Tibial artery (tissue), 4 donors: ENCODE measurements around the gene OR51B5.
"Not testable (repeated sequence)": the region's sequence is repeated elsewhere in the genome, so short reads cannot be mapped to it uniquely, and the experiment has no call there.

ENCODE experiments used
- DNase-seq, 2 donors: peaks; one replicate each; pipeline ENCODE4 v3.0.0-alpha.2; 2019
- H3K27ac ChIP-seq, 2 donors: fragments of 200-600 bp; sonication (generic) in 1 of 2; 1 replicate in 1 of 2; 2 replicates in 1 of 2; pipeline ENCODE4 v1.5.1; 2018 to 2019; ENCODE audit warnings: mild to moderate bottlenecking in 1 of 2
- H3K27me3 ChIP-seq, 2 donors: fragments of 200-600 bp; sonication (generic) in 1 of 2; one replicate each; pipeline versions ENCODE4 v1.5.1 to v1.6.0; 2016 to 2019
- H3K36me3 ChIP-seq, 3 donors: fragments of 200-600 bp; sonication (generic) in 2 of 3; one replicate each; pipeline ENCODE4 v1.5.1; 2016 to 2019; ENCODE audit warnings: mild to moderate bottlenecking in 2 of 3
- H3K4me1 ChIP-seq, 4 donors: fragments of 200-600 bp; sonication (generic) in 2 of 4; 1 replicate in 3 of 4; 2 replicates in 1 of 4; pipeline ENCODE4 v1.5.1; 2016 to 2019
- H3K4me3 ChIP-seq, 2 donors: fragments of 200-600 bp; sonication (generic) in 1 of 2; 1 replicate in 1 of 2; 2 replicates in 1 of 2; pipeline ENCODE4 v1.5.1; 2018 to 2019; ENCODE audit warnings: mild to moderate bottlenecking in 2 of 2
- H3K9me3 ChIP-seq, 3 donors: fragments of 200-600 bp; sonication (generic) in 1 of 3; one replicate each; pipeline ENCODE4 v1.5.1; 2016 to 2019
- intact Hi-C: fragments of 100-400 bp; cut with DNase I; formaldehyde crosslinking; loops from one replicate; pipeline ENCODE4 v1.15.0; 2023; ENCODE audit warnings: low total_unique reads
- TF ChIP-seq, protein P1 (sequence below), 2 experiments: fragments of 200-600 bp in 1 of 2; fragments of 450-650 bp in 1 of 2; IDR thresholded peaks; one replicate each; pipeline ENCODE4 v1.5.1; 2017 to 2019; ENCODE audit warnings: antibody characterized with exemption in 2 of 2, mild to moderate bottlenecking in 1 of 2, moderate library complexity in 1 of 2

Gene OR51B5

DNA sequence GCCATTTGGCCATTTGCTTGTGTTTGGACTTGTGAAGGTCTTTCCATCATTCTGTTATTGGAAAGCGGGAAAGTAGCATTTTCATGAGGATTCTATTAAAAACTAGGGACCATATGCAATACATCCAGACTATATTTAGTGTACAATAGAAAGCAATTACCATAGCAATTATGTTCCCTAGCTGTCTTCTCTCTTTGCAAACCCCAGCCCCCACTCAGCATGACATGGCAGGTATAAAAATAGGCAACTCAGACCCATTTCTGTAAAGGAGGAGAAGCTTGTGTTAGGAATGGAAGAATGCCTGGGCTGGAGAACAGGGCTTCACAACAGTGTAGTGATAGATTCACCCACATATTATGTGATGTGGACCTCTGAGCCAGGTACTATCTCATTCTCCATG is 20.4 kb upstream of the OR51B5 start:
- H3K9me3 ChIP-seq: no peaks in the 10 kb centered on the region
- DNase-seq: no peak
- H3K36me3 ChIP-seq: no peaks in the 10 kb centered on the region
- intact Hi-C loops: no loop called here
- TF ChIP-seq, protein P1, sequence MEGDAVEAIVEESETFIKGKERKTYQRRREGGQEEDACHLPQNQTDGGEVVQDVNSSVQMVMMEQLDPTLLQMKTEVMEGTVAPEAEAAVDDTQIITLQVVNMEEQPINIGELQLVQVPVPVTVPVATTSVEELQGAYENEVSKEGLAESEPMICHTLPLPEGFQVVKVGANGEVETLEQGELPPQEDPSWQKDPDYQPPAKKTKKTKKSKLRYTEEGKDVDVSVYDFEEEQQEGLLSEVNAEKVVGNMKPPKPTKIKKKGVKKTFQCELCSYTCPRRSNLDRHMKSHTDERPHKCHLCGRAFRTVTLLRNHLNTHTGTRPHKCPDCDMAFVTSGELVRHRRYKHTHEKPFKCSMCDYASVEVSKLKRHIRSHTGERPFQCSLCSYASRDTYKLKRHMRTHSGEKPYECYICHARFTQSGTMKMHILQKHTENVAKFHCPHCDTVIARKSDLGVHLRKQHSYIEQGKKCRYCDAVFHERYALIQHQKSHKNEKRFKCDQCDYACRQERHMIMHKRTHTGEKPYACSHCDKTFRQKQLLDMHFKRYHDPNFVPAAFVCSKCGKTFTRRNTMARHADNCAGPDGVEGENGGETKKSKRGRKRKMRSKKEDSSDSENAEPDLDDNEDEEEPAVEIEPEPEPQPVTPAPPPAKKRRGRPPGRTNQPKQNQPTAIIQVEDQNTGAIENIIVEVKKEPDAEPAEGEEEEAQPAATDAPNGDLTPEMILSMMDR (IDR thresholded peaks at IDR 0.05): no peak
- H3K4me1 ChIP-seq: peaks cover 0 to 13% (median 3%) of the 10 kb centered on the region in 4 donors
- H3K4me3 ChIP-seq: no peak overlapping the region
- no peak overlapping the region for H3K27ac ChIP-seq
- H3K27me3 ChIP-seq: no peaks in the 10 kb centered on the region

DNA sequence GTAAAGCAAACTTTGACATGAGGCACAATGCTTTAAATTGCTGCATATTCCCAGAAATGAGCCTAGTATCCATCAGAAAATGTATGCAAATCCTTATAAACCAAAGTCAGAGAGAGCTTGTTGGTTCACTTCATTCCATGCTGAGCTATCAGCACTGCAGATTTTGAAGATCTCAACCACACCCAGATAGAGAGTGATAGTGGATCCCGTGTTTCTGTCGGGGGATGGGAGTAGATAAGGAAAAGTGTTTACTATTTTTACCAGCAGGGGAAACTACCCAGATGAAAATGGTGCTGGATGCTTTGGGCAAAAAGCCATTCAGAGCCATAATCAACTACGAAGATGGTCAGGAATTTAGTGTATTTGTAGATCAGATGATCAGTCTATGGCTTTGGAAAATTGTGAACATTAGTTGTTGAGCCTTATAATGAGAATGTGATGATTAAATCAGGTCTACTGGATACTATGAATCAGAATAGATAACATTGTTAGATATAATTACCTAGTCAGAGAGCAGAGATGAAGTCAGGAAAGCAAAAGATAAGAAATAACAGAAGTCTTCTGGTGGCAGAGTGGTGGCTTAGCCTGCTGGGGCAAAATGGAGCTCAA is 18.8 kb upstream of the OR51B5 start:
- no peaks in the 10 kb centered on the region for H3K36me3 ChIP-seq
- no peaks in the 10 kb centered on the region for H3K9me3 ChIP-seq
- H3K27ac ChIP-seq: no peak overlapping the region
- intact Hi-C loops: no loop called here
- H3K4me1 ChIP-seq: peaks cover 0 to 1% (median under 1%) of the 10 kb centered on the region in 4 donors
- H3K27me3 ChIP-seq: no peaks in the 10 kb centered on the region
- no peak for DNase-seq
- no peak overlapping the region for H3K4me3 ChIP-seq
- TF ChIP-seq, protein P1 (IDR thresholded peaks at IDR 0.05): no peak

DNA sequence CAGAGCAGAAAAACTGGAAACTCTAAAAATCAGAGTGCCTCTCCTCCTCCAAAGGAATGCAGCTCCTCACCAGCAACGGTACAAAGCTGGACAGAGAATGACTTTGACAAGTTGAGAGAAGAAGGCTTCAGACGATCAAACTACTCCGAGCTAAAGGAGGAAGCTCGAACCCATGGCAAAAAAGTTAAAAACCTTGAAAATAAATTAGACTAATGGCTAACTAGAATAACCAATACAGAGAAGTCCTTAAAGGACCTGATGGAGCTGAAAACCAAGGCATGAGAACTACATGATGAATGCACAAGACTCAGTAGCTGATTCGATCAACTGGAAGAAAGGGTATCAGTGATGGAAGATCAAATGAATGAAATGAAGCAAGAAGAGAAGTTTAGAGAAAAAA is 12.7 kb upstream of the OR51B5 start:
- H3K9me3 ChIP-seq, H3K27ac ChIP-seq, H3K36me3 ChIP-seq, H3K4me3 ChIP-seq, DNase-seq, intact Hi-C loops, H3K27me3 ChIP-seq, H3K4me1 ChIP-seq: not testable (repeated sequence)

DNA sequence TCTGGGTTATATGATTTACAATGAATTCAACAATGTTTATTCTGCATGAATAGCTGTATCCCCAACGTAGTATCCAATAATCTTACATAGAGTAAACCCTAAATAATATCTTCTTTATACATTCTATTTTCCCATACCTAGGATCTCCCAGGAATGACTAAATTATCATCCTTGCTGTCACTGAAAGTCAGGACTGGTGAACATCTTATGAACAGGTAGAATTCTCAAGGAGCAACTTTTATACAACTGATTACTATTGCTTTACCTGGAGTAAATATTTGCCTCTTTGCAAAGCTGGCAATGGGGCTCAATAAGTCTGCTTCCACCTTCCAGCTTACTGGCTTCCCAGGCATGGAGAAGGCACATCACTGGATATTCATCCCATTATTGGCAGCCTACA is 7.9 kb upstream of the OR51B5 start, which contains the start of gene OR51B6:
TSS of gene OR51B6 (plus strand) at position 301 of the 400 bp plus-strand sequence. CDS start at position 301, 0 bp downstream.
- no peaks in the 10 kb centered on the region for H3K27me3 ChIP-seq
- H3K4me1 ChIP-seq: no peaks in the 10 kb centered on the region
- DNase-seq: no peak
- H3K9me3 ChIP-seq: no peaks in the 10 kb centered on the region
- no peak within 1 kb of the TSS for H3K4me3 ChIP-seq
- TF ChIP-seq, protein P1 (IDR thresholded peaks at IDR 0.05): no peak
- no peak within 1 kb of the TSS for H3K27ac ChIP-seq
- intact Hi-C loops: no loop called here
- no peaks in the 10 kb centered on the region for H3K36me3 ChIP-seq

DNA sequence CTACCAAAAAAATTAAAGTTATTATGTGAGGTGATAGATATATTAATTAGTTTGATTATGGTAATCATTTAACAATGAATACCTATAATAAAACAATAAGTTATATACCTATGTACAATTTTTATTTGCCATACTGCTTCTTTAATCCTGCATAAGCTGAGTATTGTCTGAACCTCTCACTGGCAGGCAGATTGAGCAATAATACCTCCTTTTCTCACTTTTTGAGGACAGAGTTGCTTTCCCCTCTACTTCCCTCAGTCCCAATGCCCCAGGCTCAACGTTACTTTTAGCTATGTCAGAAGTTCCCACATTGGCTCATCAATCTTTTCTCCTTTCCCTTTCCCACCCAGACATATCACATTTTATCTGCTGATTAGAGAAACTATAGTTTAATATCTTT is 6.2 kb upstream of the OR51B5 start:
- H3K4me1 ChIP-seq: no peaks in the 10 kb centered on the region
- no peaks in the 10 kb centered on the region for H3K27me3 ChIP-seq
- no peaks in the 10 kb centered on the region for H3K9me3 ChIP-seq
- TF ChIP-seq, protein P1 (IDR thresholded peaks at IDR 0.05): no peak
- no peak overlapping the region for H3K4me3 ChIP-seq
- no peaks in the 10 kb centered on the region for H3K36me3 ChIP-seq
- DNase-seq: no peak
- no peak overlapping the region for H3K27ac ChIP-seq
- intact Hi-C loops: no loop called here

DNA sequence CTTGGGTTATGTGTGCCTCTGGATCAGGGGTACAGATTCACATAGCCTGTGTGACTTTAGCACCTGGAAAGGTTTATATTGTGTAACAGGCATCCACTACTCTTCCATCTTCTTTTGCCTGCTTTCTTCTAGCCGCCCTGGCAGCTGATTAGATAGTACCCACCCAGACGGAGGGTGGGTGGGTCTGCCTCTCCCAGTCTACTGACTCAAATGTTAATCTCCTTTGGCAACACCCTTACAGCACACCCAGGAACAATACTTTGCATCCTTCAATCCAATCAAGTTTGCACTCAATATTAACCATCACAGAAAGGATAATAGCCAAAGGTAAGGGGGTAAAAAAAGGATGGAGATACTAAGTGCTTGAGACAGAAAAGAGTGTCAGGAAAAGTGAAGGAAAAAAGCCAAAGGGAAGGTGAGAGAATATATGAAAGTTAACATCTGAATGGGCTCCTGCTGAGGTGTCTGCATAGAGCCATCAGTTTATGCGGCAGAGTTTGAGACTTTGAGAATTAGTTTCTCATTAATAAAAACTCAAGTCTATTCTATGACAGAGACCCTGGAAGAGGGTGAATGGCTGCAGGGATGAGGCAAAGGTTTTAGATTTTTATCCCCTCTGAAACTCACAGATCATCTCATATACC is 5.3 kb upstream of the OR51B5 start:
- Histone ChIP-seq H3K9me3 (no peaks in the 10 kb centered on the region), H3K36me3 (no peaks in the 10 kb centered on the region), H3K4me3 (no peak overlapping the region), H3K27me3 (no peaks in the 10 kb centered on the region), H3K27ac (no peak overlapping the region), H3K4me1 (no peaks in the 10 kb centered on the region)
- TF ChIP-seq, protein P1 (IDR thresholded peaks at IDR 0.05): no peak
- intact Hi-C loops: no loop called here
- no peak for DNase-seq
